Measurements from ENCODE around the gene ZBTB3. TPM values are rescaled to one million over a fixed set of nuclear protein-coding genes. Genes with fewer than 3 reads are reported as not detected.

The ZBTB3 gene
- total and polyA plus RNA-seq, 2 of the 8 experiments (the other 6 are each of a cell fraction or from before 2014, with no cell fraction given): 30.2 to 76.9 TPM

Small RNAs within 50 kb of the gene (microRNA-seq; reads per million reads assigned to microRNA genes)
- gene MIR6514 (ENCODE audit: borderline microRNAs expressed in 2 of 2, borderline number of aligned reads in 2 of 2, borderline replicate concordance in 1 of 2) (0 reads per million in 2 experiments), gene MIR6748 (ENCODE audit: borderline microRNAs expressed in 2 of 2, borderline number of aligned reads in 2 of 2, borderline replicate concordance in 1 of 2) (0 reads per million in 2 experiments)

Small RNAs within 50 kb of the gene (small RNA-seq; reads per million reads assigned to genes)
- 2.4 reads per million, percentile 26 among the genes with 10 or more reads in this experiment for gene MIR6514 (ENCODE audit: insufficient read depth)

Other genes with a start within 250 kb of the ZBTB3 start
- gene AHNAK, start 207.4 kb downstream of the ZBTB3 start, total RNA-seq (2021; fragmentation: NEBNext Ultra II Directional; extraction: Animal tissue kit (Norgen Biotek cat#: 25700)): 5.8 and 6.7 TPM in 2 replicates
- gene AHNAK, start 207.4 kb downstream of the ZBTB3 start, polyA plus RNA-seq (2011; rRNA removed): 2.0 and 2.5 TPM in 2 replicates
- 1,622 and 1,627 TPM in 2 replicates for gene EEF1G, start 180.3 kb downstream of the ZBTB3 start, total RNA-seq (2021; fragmentation: NEBNext Ultra II Directional; extraction: Animal tissue kit (Norgen Biotek cat#: 25700))
- 1,996 and 2,000 TPM in 2 replicates for gene EEF1G, start 180.3 kb downstream of the ZBTB3 start, polyA plus RNA-seq (2011; rRNA removed)
- gene TUT1, start 162.6 kb downstream of the ZBTB3 start, total RNA-seq (2021; fragmentation: NEBNext Ultra II Directional; extraction: Animal tissue kit (Norgen Biotek cat#: 25700)): 24.6 and 31.5 TPM in 2 replicates
- gene TUT1, start 162.6 kb downstream of the ZBTB3 start, polyA plus RNA-seq (2011; rRNA removed): 17.8 and 26.2 TPM in 2 replicates
- 114 and 117 TPM in 2 replicates for gene MTA2, start 152.3 kb downstream of the ZBTB3 start, total RNA-seq (2021; fragmentation: NEBNext Ultra II Directional; extraction: Animal tissue kit (Norgen Biotek cat#: 25700))
- 25.7 and 32.2 TPM in 2 replicates for gene MTA2, start 152.3 kb downstream of the ZBTB3 start, polyA plus RNA-seq (2011; rRNA removed)
- 29.9 and 31.2 TPM in 2 replicates for gene EML3, start 141.4 kb downstream of the ZBTB3 start, total RNA-seq (2021; fragmentation: NEBNext Ultra II Directional; extraction: Animal tissue kit (Norgen Biotek cat#: 25700))
- gene EML3, start 141.4 kb downstream of the ZBTB3 start, polyA plus RNA-seq (2011; rRNA removed): 19.2 and 30.1 TPM in 2 replicates
- gene ROM1, start 140.9 kb downstream of the ZBTB3 start, total RNA-seq (2021; fragmentation: NEBNext Ultra II Directional; extraction: Animal tissue kit (Norgen Biotek cat#: 25700)): 0.55 and 2.2 TPM in 2 replicates
- 0.86 and 0.91 TPM in 2 replicates for gene ROM1, start 140.9 kb downstream of the ZBTB3 start, polyA plus RNA-seq (2011; rRNA removed)
- 28.0 and 34.5 TPM in 2 replicates for gene B3GAT3, start 132.2 kb downstream of the ZBTB3 start, total RNA-seq (2021; fragmentation: NEBNext Ultra II Directional; extraction: Animal tissue kit (Norgen Biotek cat#: 25700))
- 39.0 and 57.7 TPM in 2 replicates for gene B3GAT3, start 132.2 kb downstream of the ZBTB3 start, polyA plus RNA-seq (2011; rRNA removed)
- 326 and 330 TPM in 2 replicates for gene GANAB, start 107.5 kb downstream of the ZBTB3 start, total RNA-seq (2021; fragmentation: NEBNext Ultra II Directional; extraction: Animal tissue kit (Norgen Biotek cat#: 25700))
- gene GANAB, start 107.5 kb downstream of the ZBTB3 start, polyA plus RNA-seq (2011; rRNA removed): 289 and 297 TPM in 2 replicates
- gene INTS5, start 100.9 kb downstream of the ZBTB3 start, total RNA-seq (2021; fragmentation: NEBNext Ultra II Directional; extraction: Animal tissue kit (Norgen Biotek cat#: 25700)): 29.3 and 30.1 TPM in 2 replicates
- 23.6 and 30.3 TPM in 2 replicates for gene INTS5, start 100.9 kb downstream of the ZBTB3 start, polyA plus RNA-seq (2011; rRNA removed)
- 171 and 173 TPM in 2 replicates for gene C11orf98, start 89.0 kb downstream of the ZBTB3 start, total RNA-seq (2021; fragmentation: NEBNext Ultra II Directional; extraction: Animal tissue kit (Norgen Biotek cat#: 25700))
- 68.0 and 72.1 TPM in 2 replicates for gene C11orf98, start 89.0 kb downstream of the ZBTB3 start, polyA plus RNA-seq (2011; rRNA removed)
- 66.1 and 67.8 TPM in 2 replicates for gene CSKMT, start 88.8 kb downstream of the ZBTB3 start, total RNA-seq (2021; fragmentation: NEBNext Ultra II Directional; extraction: Animal tissue kit (Norgen Biotek cat#: 25700))
- 12.0 and 26.4 TPM in 2 replicates for gene CSKMT, start 88.8 kb downstream of the ZBTB3 start, polyA plus RNA-seq (2011; rRNA removed)
- 14.2 and 15.2 TPM in 2 replicates for gene UQCC3, start 82.5 kb downstream of the ZBTB3 start, total RNA-seq (2021; fragmentation: NEBNext Ultra II Directional; extraction: Animal tissue kit (Norgen Biotek cat#: 25700))
- gene UQCC3, start 82.5 kb downstream of the ZBTB3 start, polyA plus RNA-seq (2011; rRNA removed): 15.7 and 27.9 TPM in 2 replicates
- 3.6 and 5.2 TPM in 2 replicates for gene LBHD1, start 81.9 kb downstream of the ZBTB3 start, total RNA-seq (2021; fragmentation: NEBNext Ultra II Directional; extraction: Animal tissue kit (Norgen Biotek cat#: 25700))
- gene LBHD1, start 81.9 kb downstream of the ZBTB3 start, polyA plus RNA-seq (2011; rRNA removed): 2.3 and 2.8 TPM in 2 replicates
- 104 and 114 TPM in 2 replicates for gene UBXN1, start 75.1 kb downstream of the ZBTB3 start, total RNA-seq (2021; fragmentation: NEBNext Ultra II Directional; extraction: Animal tissue kit (Norgen Biotek cat#: 25700))
- gene UBXN1, start 75.1 kb downstream of the ZBTB3 start, polyA plus RNA-seq (2011; rRNA removed): 78.6 and 126 TPM in 2 replicates
- 0.26 TPM in 1 of 2 replicates, not detected in the other for gene LRRN4CL, start 64.6 kb downstream of the ZBTB3 start, total RNA-seq (2021; fragmentation: NEBNext Ultra II Directional; extraction: Animal tissue kit (Norgen Biotek cat#: 25700))
- gene LRRN4CL, start 64.6 kb downstream of the ZBTB3 start, polyA plus RNA-seq (2011; rRNA removed): 0.03 and 0.05 TPM in 2 replicates
- gene BSCL2, start 46.7 kb downstream of the ZBTB3 start, total RNA-seq (2021; fragmentation: NEBNext Ultra II Directional; extraction: Animal tissue kit (Norgen Biotek cat#: 25700)): 59.5 and 73.7 TPM in 2 replicates
- 264 and 286 TPM in 2 replicates for gene BSCL2, start 46.7 kb downstream of the ZBTB3 start, polyA plus RNA-seq (2011; rRNA removed)
- gene GNG3, start 46.5 kb downstream of the ZBTB3 start, total RNA-seq (2021; fragmentation: NEBNext Ultra II Directional; extraction: Animal tissue kit (Norgen Biotek cat#: 25700)): 4.9 and 6.4 TPM in 2 replicates
- gene GNG3, start 46.5 kb downstream of the ZBTB3 start, polyA plus RNA-seq (2011; rRNA removed): 10.9 and 12.1 TPM in 2 replicates
- 44.3 and 46.4 TPM in 2 replicates for gene HNRNPUL2, start 26.7 kb downstream of the ZBTB3 start, total RNA-seq (2021; fragmentation: NEBNext Ultra II Directional; extraction: Animal tissue kit (Norgen Biotek cat#: 25700))
- gene HNRNPUL2, start 26.7 kb downstream of the ZBTB3 start, polyA plus RNA-seq (2011; rRNA removed): 12.7 and 14.9 TPM in 2 replicates
- 34.1 and 34.5 TPM in 2 replicates for gene TTC9C, start 25.7 kb downstream of the ZBTB3 start, total RNA-seq (2021; fragmentation: NEBNext Ultra II Directional; extraction: Animal tissue kit (Norgen Biotek cat#: 25700))
- 25.4 and 28.1 TPM in 2 replicates for gene TTC9C, start 25.7 kb downstream of the ZBTB3 start, polyA plus RNA-seq (2011; rRNA removed)
- gene POLR2G, start 7.4 kb upstream of the ZBTB3 start, total RNA-seq (2021; fragmentation: NEBNext Ultra II Directional; extraction: Animal tissue kit (Norgen Biotek cat#: 25700)): 126 and 131 TPM in 2 replicates
- 206 and 329 TPM in 2 replicates for gene POLR2G, start 7.4 kb upstream of the ZBTB3 start, polyA plus RNA-seq (2011; rRNA removed)
- gene TAF6L, start 17.2 kb upstream of the ZBTB3 start, total RNA-seq (2021; fragmentation: NEBNext Ultra II Directional; extraction: Animal tissue kit (Norgen Biotek cat#: 25700)): 29.6 and 31.9 TPM in 2 replicates
- gene TAF6L, start 17.2 kb upstream of the ZBTB3 start, polyA plus RNA-seq (2011; rRNA removed): 24.8 and 37.3 TPM in 2 replicates
- gene TMEM179B, start 33.2 kb upstream of the ZBTB3 start, total RNA-seq (2021; fragmentation: NEBNext Ultra II Directional; extraction: Animal tissue kit (Norgen Biotek cat#: 25700)): 16.3 and 18.6 TPM in 2 replicates
- 62.2 and 65.1 TPM in 2 replicates for gene TMEM179B, start 33.2 kb upstream of the ZBTB3 start, polyA plus RNA-seq (2011; rRNA removed)
- 22.9 and 23.5 TPM in 2 replicates for gene TMEM223, start 37.8 kb upstream of the ZBTB3 start, total RNA-seq (2021; fragmentation: NEBNext Ultra II Directional; extraction: Animal tissue kit (Norgen Biotek cat#: 25700))
- 59.7 and 64.1 TPM in 2 replicates for gene TMEM223, start 37.8 kb upstream of the ZBTB3 start, polyA plus RNA-seq (2011; rRNA removed)
- 44.8 and 49.8 TPM in 2 replicates for gene NXF1, start 51.3 kb upstream of the ZBTB3 start, total RNA-seq (2021; fragmentation: NEBNext Ultra II Directional; extraction: Animal tissue kit (Norgen Biotek cat#: 25700))
- 48.1 and 63.6 TPM in 2 replicates for gene NXF1, start 51.3 kb upstream of the ZBTB3 start, polyA plus RNA-seq (2011; rRNA removed)
- gene STX5, start 77.9 kb upstream of the ZBTB3 start, total RNA-seq (2021; fragmentation: NEBNext Ultra II Directional; extraction: Animal tissue kit (Norgen Biotek cat#: 25700)): 24.2 and 25.3 TPM in 2 replicates
- 23.4 and 28.5 TPM in 2 replicates for gene STX5, start 77.9 kb upstream of the ZBTB3 start, polyA plus RNA-seq (2011; rRNA removed)
- gene TEX54, start 78.7 kb upstream of the ZBTB3 start, total RNA-seq (2021; fragmentation: NEBNext Ultra II Directional; extraction: Animal tissue kit (Norgen Biotek cat#: 25700)): 1.2 TPM in 1 of 2 replicates, not detected in the other
- not detected in 2 replicates for gene TEX54, start 78.7 kb upstream of the ZBTB3 start, polyA plus RNA-seq (2011; rRNA removed)
- gene WDR74, start 85.4 kb upstream of the ZBTB3 start, total RNA-seq (2021; fragmentation: NEBNext Ultra II Directional; extraction: Animal tissue kit (Norgen Biotek cat#: 25700)): 97.0 and 101 TPM in 2 replicates
- gene WDR74, start 85.4 kb upstream of the ZBTB3 start, polyA plus RNA-seq (2011; rRNA removed): 93.6 and 116 TPM in 2 replicates
- gene SLC3A2, start 126.7 kb upstream of the ZBTB3 start, total RNA-seq (2021; fragmentation: NEBNext Ultra II Directional; extraction: Animal tissue kit (Norgen Biotek cat#: 25700)): 393 and 410 TPM in 2 replicates
- gene SLC3A2, start 126.7 kb upstream of the ZBTB3 start, polyA plus RNA-seq (2011; rRNA removed): 435 and 574 TPM in 2 replicates
- not detected in 2 replicates for gene CHRM1, start 167.2 kb upstream of the ZBTB3 start, total RNA-seq (2021; fragmentation: NEBNext Ultra II Directional; extraction: Animal tissue kit (Norgen Biotek cat#: 25700))
- 0.05 and 0.08 TPM in 2 replicates for gene CHRM1, start 167.2 kb upstream of the ZBTB3 start, polyA plus RNA-seq (2011; rRNA removed)
- gene SLC22A6, start 230.8 kb upstream of the ZBTB3 start, total RNA-seq (2021; fragmentation: NEBNext Ultra II Directional; extraction: Animal tissue kit (Norgen Biotek cat#: 25700)): not detected in 2 replicates
- gene SLC22A6, start 230.8 kb upstream of the ZBTB3 start, polyA plus RNA-seq (2011; rRNA removed): not detected in 2 replicates